HEK293 (cell line): ENCODE data around the gene PACRG.

ENCODE experiments used
- CTCF ChIA-PET: fragments of 350-600 bp; formaldehyde crosslinking; extraction: SDS; loops from one replicate; lab custom pipeline; 2021; ENCODE audit warnings: antibody characterized with exemption; lab: Yijun Ruan, JAX
- POLR2A ChIA-PET: fragments of 300-600 bp; formaldehyde crosslinking; extraction: SDS; loops from one replicate; lab custom pipeline; 2020; ENCODE audit warnings: antibody characterized with exemption, inconsistent platforms; lab: Yijun Ruan, JAX
- H3K27ac ChIP-seq: fragments of 200-500 bp; sonication (Bioruptor generic); 2 replicates; pipeline ENCODE4 v1.5.1; 2014; ENCODE audit warnings: low read depth, low read length, control low read depth, inconsistent platforms; ENCODE audit errors: extremely low read depth
- H3K36me3 ChIP-seq, 2 experiments: fragments of 200-500 bp in 1 of 2; sonication (Bioruptor generic) in 1 of 2; 1 replicate in 1 of 2; 2 replicates in 1 of 2; pipeline ENCODE4 v1.5.1; 2014 to 2017; ENCODE audit warnings: inconsistent platforms in 2 of 2, low read length in 2 of 2; ENCODE audit not compliant: control insufficient read depth in 2 of 2, insufficient read depth in 1 of 2
- H3K4me1 ChIP-seq: fragments of 200-500 bp; sonication (Bioruptor generic); 2 replicates; pipeline ENCODE4 v1.5.1; 2014; ENCODE audit warnings: mild to moderate bottlenecking, low read length, inconsistent platforms; ENCODE audit not compliant: control insufficient read depth, insufficient read depth
- H3K4me3 ChIP-seq: 2 replicates; pipeline ENCODE4 v1.5.1; 2011; ENCODE audit warnings: low read depth, mild to moderate bottlenecking, control low read depth, low read length, moderate library complexity
- H3K9me3 ChIP-seq: fragments of 200-500 bp; sonication (Bioruptor generic); 2 replicates; pipeline ENCODE4 v1.5.1; 2014; ENCODE audit warnings: low read depth, low read length, inconsistent platforms; ENCODE audit not compliant: control insufficient read depth, insufficient read depth
- GLI4 ChIP-seq: fragments of 450-650 bp; formaldehyde crosslinking; IDR thresholded peaks from 2 replicates; pipeline ENCODE4 v1.5.1; 2016; ENCODE audit warnings: missing biosample characterization, missing genetic modification characterization
- KLF1 ChIP-seq: fragments of 450-650 bp; formaldehyde crosslinking; IDR thresholded peaks from 2 replicates; pipeline ENCODE4 v1.5.1; 2016; ENCODE audit warnings: missing biosample characterization, missing genetic modification characterization
- RBAK ChIP-seq: fragments of 450-650 bp; formaldehyde crosslinking; IDR thresholded peaks from 2 replicates; pipeline ENCODE4 v1.5.1; 2016; ENCODE audit warnings: missing biosample characterization, missing genetic modification characterization
- SP2 ChIP-seq: fragments of 450-650 bp; formaldehyde crosslinking; IDR thresholded peaks from 2 replicates; pipeline ENCODE4 v1.5.1; 2016; ENCODE audit warnings: missing biosample characterization, missing genetic modification characterization
- ZBTB11 ChIP-seq: fragments of 450-650 bp; formaldehyde crosslinking; conservative IDR thresholded peaks from 2 replicates; pipeline ENCODE4 v1.5.1; 2016; ENCODE audit warnings: low read depth, missing biosample characterization, missing genetic modification characterization
- ZFP3 ChIP-seq: fragments of 450-650 bp; formaldehyde crosslinking; IDR thresholded peaks from 2 replicates; pipeline ENCODE4 v1.5.1; 2016; ENCODE audit warnings: low read depth, missing biosample characterization, missing genetic modification characterization
- ZFP69B ChIP-seq: fragments of 450-650 bp; formaldehyde crosslinking; IDR thresholded peaks from 2 replicates; pipeline ENCODE4 v1.5.1; 2016; ENCODE audit warnings: missing biosample characterization, missing genetic modification characterization
- ZNF157 ChIP-seq: fragments of 450-650 bp; formaldehyde crosslinking; IDR thresholded peaks from 2 replicates; pipeline ENCODE4 v1.5.1; 2016; ENCODE audit warnings: missing biosample characterization, missing genetic modification characterization
- ZNF16 ChIP-seq: fragments of 450-650 bp; formaldehyde crosslinking; IDR thresholded peaks from 2 replicates; pipeline ENCODE4 v1.5.1; 2016; ENCODE audit warnings: low read depth, missing biosample characterization, missing genetic modification characterization
- ZNF174 ChIP-seq: fragments of 450-650 bp; formaldehyde crosslinking; IDR thresholded peaks from 2 replicates; pipeline ENCODE4 v1.5.0; 2017; ENCODE audit warnings: missing biosample characterization, mild to moderate bottlenecking, missing genetic modification characterization
- ZNF175 ChIP-seq: fragments of 450-650 bp; formaldehyde crosslinking; IDR thresholded peaks from 2 replicates; pipeline ENCODE4 v1.5.1; 2016; ENCODE audit warnings: missing biosample characterization, missing genetic modification characterization
- ZNF18 ChIP-seq: fragments of 450-650 bp; formaldehyde crosslinking; IDR thresholded peaks from 2 replicates; pipeline ENCODE4 v1.5.1; 2016; ENCODE audit warnings: missing biosample characterization, missing genetic modification characterization
- ZNF274 ChIP-seq, 2 experiments: fragments of 200-500 bp in 1 of 2; fragments of 450-650 bp in 1 of 2; sonication (Bioruptor generic) in 1 of 2; formaldehyde crosslinking in 1 of 2; IDR thresholded peaks; 2 replicates each; pipeline versions ENCODE4 v1.5.1 to v1.6.1; 2014 to 2016; ENCODE audit warnings: borderline replicate concordance in 1 of 2, inconsistent platforms in 1 of 2, low read length in 1 of 2, missing biosample characterization in 1 of 2, missing genetic modification characterization in 1 of 2
- ZNF311 ChIP-seq: fragments of 450-650 bp; formaldehyde crosslinking; IDR thresholded peaks from 2 replicates; pipeline ENCODE4 v1.5.1; 2017; ENCODE audit warnings: missing biosample characterization, missing genetic modification characterization, borderline replicate concordance
- ZNF341 ChIP-seq: fragments of 450-650 bp; formaldehyde crosslinking; IDR thresholded peaks from 2 replicates; pipeline ENCODE4; 2016; ENCODE audit warnings: low read depth, missing biosample characterization, missing genetic modification characterization
- ZNF366 ChIP-seq: fragments of 450-650 bp; formaldehyde crosslinking; conservative IDR thresholded peaks from 2 replicates; pipeline ENCODE4 v1.5.1; 2016; ENCODE audit warnings: missing biosample characterization, missing genetic modification characterization
- ZNF37A ChIP-seq: fragments of 450-650 bp; IDR thresholded peaks from 2 replicates; pipeline ENCODE4 v1.5.1; 2018; ENCODE audit warnings: missing biosample characterization, missing genetic modification characterization
- ZNF404 ChIP-seq: fragments of 450-650 bp; formaldehyde crosslinking; IDR thresholded peaks from 2 replicates; pipeline ENCODE4 v1.5.1; 2017; ENCODE audit warnings: missing biosample characterization, missing genetic modification characterization
- ZNF416 ChIP-seq: fragments of 450-650 bp; formaldehyde crosslinking; IDR thresholded peaks from 2 replicates; pipeline ENCODE4 v1.5.1; 2016; ENCODE audit warnings: missing biosample characterization, missing genetic modification characterization
- ZNF501 ChIP-seq: fragments of 450-650 bp; formaldehyde crosslinking; IDR thresholded peaks from 2 replicates; pipeline ENCODE4 v1.5.1; 2016; ENCODE audit warnings: missing biosample characterization, missing genetic modification characterization
- ZNF529 ChIP-seq: fragments of 450-650 bp; formaldehyde crosslinking; IDR thresholded peaks from 2 replicates; pipeline ENCODE4 v1.5.1; 2017; ENCODE audit warnings: missing genetic modification characterization, missing biosample characterization; ENCODE audit not compliant: insufficient replicate concordance
- ZNF530 ChIP-seq: fragments of 450-650 bp; formaldehyde crosslinking; IDR thresholded peaks from 2 replicates; pipeline ENCODE4 v1.5.1; 2016; ENCODE audit warnings: low read depth, missing biosample characterization, missing genetic modification characterization
- ZNF560 ChIP-seq: fragments of 450-650 bp; formaldehyde crosslinking; IDR thresholded peaks from 2 replicates; pipeline ENCODE4 v1.5.1; 2017; ENCODE audit warnings: missing biosample characterization, missing genetic modification characterization, borderline replicate concordance
- ZNF624 ChIP-seq: fragments of 450-650 bp; formaldehyde crosslinking; IDR thresholded peaks from 2 replicates; pipeline ENCODE4 v1.5.1; 2017; ENCODE audit warnings: missing biosample characterization, missing genetic modification characterization
- ZNF692 ChIP-seq: fragments of 450-650 bp; formaldehyde crosslinking; IDR thresholded peaks from 2 replicates; pipeline ENCODE4 v1.5.1; 2016; ENCODE audit warnings: missing biosample characterization, missing genetic modification characterization
- TF ChIP-seq, protein P1 (sequence below): fragments of 450-650 bp; formaldehyde crosslinking; IDR thresholded peaks from 2 replicates; pipeline ENCODE4 v1.5.1; 2017; ENCODE audit warnings: missing biosample characterization, missing genetic modification characterization

The PACRG gene

DNA sequence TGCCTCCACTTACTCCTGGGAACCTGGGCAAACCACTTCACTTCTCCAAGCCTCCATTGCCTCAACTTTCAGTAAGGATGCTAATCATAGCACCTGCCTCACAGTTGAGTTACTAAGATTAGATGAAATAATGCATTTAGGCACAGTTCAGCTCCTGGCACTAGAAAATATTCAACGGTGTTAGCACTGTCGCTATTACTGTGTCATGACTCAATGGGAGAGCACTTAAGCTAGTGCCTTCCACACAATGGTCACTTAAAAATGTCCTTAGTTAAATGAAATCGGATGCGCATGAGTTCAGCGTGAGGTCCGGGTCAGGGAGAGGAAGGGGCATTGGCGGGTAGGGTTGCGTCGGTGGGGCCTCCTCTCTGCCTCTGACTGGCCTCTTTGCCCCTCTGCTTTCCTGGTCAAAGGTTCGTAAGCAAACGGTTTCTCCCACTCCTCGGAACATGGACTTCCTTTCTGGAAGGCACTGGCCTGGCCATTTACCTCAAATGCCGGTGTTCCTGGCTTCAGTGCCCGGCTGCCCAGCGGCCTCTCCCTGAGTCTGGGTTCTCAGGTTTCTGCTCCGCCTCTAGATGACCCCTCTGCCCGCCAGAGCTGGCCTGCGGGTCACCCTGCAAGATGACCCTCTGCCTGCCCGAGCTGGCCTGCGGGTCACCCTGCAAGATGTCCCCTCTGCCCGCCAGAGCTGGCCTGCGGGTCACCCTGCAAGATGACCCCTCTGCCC, 562.9 kb downstream of the PACRG start:
- CTCF ChIA-PET, result interaction anchor here (1.1 kb wide), 1 partner anchor 16 kb away, joined by 3 read pairs; no protein-coding TSS in a partner anchor
- POLR2A ChIA-PET, result no interaction called here
- H3K9me3 ChIP-seq, result no peaks in the 10 kb centered on the region
- H3K4me3 ChIP-seq, result no peak overlapping the region
- TF ChIP-seq ZBTB11 (tag by site-specific recombination) (no peak), ZNF624 (no peak), ZNF175 (no peak), ZNF311 (no peak), ZNF692 (no peak), ZNF529 (tag by site-specific recombination) (no peak), ZNF530 (tag by site-specific recombination) (no peak), KLF1 (tag by site-specific recombination) (no peak), ZFP69B (tag by site-specific recombination) (no peak), ZNF560 (no peak)
- TF ChIP-seq, protein P1, sequence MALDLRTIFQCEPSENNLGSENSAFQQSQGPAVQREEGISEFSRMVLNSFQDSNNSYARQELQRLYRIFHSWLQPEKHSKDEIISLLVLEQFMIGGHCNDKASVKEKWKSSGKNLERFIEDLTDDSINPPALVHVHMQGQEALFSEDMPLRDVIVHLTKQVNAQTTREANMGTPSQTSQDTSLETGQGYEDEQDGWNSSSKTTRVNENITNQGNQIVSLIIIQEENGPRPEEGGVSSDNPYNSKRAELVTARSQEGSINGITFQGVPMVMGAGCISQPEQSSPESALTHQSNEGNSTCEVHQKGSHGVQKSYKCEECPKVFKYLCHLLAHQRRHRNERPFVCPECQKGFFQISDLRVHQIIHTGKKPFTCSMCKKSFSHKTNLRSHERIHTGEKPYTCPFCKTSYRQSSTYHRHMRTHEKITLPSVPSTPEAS, result no peak
- H3K36me3 ChIP-seq, result no peaks in the 10 kb centered on the region
- H3K4me1 ChIP-seq, result no peaks in the 10 kb centered on the region
- H3K27ac ChIP-seq, result no peak overlapping the region

DNA sequence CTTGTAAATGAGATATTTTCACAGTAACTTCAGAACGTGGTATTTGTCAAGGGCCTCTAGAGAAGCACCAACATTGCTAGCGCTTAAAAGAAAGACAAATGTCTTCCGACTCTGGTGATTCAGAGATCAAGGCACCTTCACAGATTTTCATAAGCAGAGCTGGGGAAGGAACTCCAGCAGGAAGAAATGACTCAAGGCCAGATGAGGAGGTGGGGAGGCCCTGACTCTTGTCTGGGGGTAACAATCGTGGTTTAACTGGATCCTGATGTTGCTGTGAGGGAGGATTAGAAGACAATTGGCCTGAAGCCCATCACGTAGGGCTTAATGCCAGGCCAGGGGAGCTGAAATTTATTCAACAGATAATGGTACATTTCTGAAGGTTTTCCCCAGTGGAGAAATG, 563.8 kb downstream of the PACRG start:
- Histone ChIP-seq H3K4me3 (no peak overlapping the region), H3K36me3 (no peaks in the 10 kb centered on the region), H3K4me1 (no peaks in the 10 kb centered on the region), H3K9me3 (no peaks in the 10 kb centered on the region), H3K27ac (no peak overlapping the region)
- ChIA-PET POLR2A (no interaction called here), CTCF (interaction anchor here (1.1 kb wide), 1 partner anchor 15 kb away, joined by 3 read pairs; no protein-coding TSS in a partner anchor)
- TF ChIP-seq ZNF404 (tag by site-specific recombination) (no peak), ZNF37A (tag by site-specific recombination) (no peak), ZNF416 (tag by site-specific recombination) (no peak)

- CTCF ChIA-PET, result no interaction called here
- no peaks in the 10 kb centered on the region for H3K9me3 ChIP-seq
- no peak for TF ChIP-seq ZFP3 (tag by site-specific recombination)
- TF ChIP-seq ZNF16 (tag by site-specific recombination), result no peak
- TF ChIP-seq RBAK (tag by site-specific recombination), result no peak
- no peak for TF ChIP-seq GLI4 (tag by site-specific recombination)
- no peak for TF ChIP-seq ZNF416 (tag by site-specific recombination)
- no peak for TF ChIP-seq ZNF366 (tag by site-specific recombination)
- no peak for TF ChIP-seq ZNF157 (tag by site-specific recombination)
- TF ChIP-seq ZNF274 (IDR thresholded peaks at IDR 0.05; ENCODE audit: low read length), result no peak
- TF ChIP-seq ZNF274 (tag by site-specific recombination; IDR thresholded peaks at IDR 0.05; ENCODE audit: borderline replicate concordance), result no peak
- TF ChIP-seq SP2, result no peak
- no peak for TF ChIP-seq ZNF174
- no peak for TF ChIP-seq ZNF501 (tag by site-specific recombination)
- TF ChIP-seq ZNF18 (tag by site-specific recombination), result no peak
- TF ChIP-seq ZNF341 (tag by site-specific recombination), result no peak
Observed at GRCh38 chr6:163293286-163293685, 565.5 kb downstream of the PACRG start.

More at GRCh38 chr6:163293286-163293685, 565.5 kb downstream of the PACRG start:
- POLR2A ChIA-PET, result no interaction called here
- no peak overlapping the region for H3K27ac ChIP-seq
- H3K4me1 ChIP-seq, result no peaks in the 10 kb centered on the region
- H3K4me3 ChIP-seq, result no peak overlapping the region
- H3K36me3 ChIP-seq, result no peaks in the 10 kb centered on the region
